ENCODE data around the gene KRTAP5-5.
A peak's percentile ranks its signal among the peaks of the same experiment; 100 is the strongest.
"Not testable (repeated sequence)": the region's sequence is repeated elsewhere in the genome, so short reads cannot be mapped to it uniquely, and the experiment has no call there.

Gene KRTAP5-5

DNA sequence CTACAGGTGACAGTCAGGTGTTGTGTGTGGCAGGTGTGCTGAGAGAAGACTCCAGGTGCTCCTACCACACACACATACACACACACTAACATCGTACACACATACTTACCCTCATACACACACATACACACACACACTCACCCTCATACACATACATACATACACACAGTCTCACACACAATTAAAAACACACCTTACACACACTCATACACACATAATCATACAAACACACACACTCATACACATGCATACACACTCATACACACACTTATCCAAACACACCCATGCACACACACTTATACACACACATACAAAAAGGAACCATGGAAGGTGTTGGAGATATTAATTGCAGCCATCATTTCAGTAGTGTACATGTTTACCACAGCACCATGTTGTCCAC, 25.9 kb upstream of the KRTAP5-5 start:
- DNase-seq (ENCODE audit: extremely low spot score): no peak
- ChIA-PET CTCF (no interaction called here), POLR2A (no interaction called here)
- TF ChIP-seq, protein P1, sequence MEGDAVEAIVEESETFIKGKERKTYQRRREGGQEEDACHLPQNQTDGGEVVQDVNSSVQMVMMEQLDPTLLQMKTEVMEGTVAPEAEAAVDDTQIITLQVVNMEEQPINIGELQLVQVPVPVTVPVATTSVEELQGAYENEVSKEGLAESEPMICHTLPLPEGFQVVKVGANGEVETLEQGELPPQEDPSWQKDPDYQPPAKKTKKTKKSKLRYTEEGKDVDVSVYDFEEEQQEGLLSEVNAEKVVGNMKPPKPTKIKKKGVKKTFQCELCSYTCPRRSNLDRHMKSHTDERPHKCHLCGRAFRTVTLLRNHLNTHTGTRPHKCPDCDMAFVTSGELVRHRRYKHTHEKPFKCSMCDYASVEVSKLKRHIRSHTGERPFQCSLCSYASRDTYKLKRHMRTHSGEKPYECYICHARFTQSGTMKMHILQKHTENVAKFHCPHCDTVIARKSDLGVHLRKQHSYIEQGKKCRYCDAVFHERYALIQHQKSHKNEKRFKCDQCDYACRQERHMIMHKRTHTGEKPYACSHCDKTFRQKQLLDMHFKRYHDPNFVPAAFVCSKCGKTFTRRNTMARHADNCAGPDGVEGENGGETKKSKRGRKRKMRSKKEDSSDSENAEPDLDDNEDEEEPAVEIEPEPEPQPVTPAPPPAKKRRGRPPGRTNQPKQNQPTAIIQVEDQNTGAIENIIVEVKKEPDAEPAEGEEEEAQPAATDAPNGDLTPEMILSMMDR (IDR thresholded peaks at IDR 0.05; ENCODE audit: control extremely low read depth, extremely low read depth, low read depth, missing control alignments): no peak

DNA sequence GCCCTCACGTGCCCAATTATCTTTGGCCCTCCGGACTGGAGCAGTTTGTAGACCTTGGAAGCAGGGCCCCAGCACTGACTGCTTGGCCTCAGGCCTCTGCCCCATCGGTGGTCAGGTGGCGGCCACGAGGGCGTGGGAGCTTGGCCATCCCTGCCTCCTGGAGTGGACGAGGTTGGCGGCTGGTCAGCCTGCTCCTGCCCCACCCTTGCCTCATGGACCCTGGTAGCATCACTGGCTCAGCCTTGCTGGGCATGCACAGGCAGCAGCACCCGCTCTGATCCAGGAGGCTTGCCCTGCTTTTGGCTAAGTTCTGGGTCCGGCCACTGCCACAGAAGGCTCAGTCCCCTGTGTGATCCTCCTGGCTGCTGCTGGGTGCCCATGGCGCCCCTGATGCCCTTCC, 25.4 kb upstream of the KRTAP5-5 start:
- POLR2A ChIA-PET: no interaction called here
- DNase-seq (ENCODE audit: extremely low spot score): no peak
- CTCF ChIA-PET: no interaction called here
- TF ChIP-seq, protein P1 (IDR thresholded peaks at IDR 0.05; ENCODE audit: control extremely low read depth, extremely low read depth, low read depth, missing control alignments): no peak

DNA sequence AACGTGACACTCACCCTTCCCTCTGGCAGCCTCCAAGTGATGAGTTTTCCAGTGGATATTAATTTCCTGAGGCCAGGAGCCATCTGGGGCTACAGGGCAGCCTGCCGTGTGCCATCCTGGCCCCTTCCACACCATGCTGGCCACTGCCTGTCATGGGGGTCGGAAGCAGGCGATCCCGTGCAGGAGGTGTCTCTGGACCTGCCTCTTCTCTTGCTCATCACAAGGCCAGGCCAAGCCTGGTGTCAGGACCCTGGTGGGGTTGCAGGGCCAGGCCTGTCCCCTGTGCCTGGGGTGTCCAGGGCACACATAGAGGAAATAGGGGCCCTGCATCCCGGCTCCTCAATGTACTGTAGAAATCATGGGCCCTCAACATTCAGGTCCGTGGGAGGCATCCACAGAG, 24.9 kb upstream of the KRTAP5-5 start:
- TF ChIP-seq, protein P1 (IDR thresholded peaks at IDR 0.05; ENCODE audit: control extremely low read depth, extremely low read depth, low read depth, missing control alignments): no peak
- DNase-seq (ENCODE audit: extremely low spot score): no peak
- ChIA-PET POLR2A (no interaction called here), CTCF (interaction anchor here (0.8 to 1.7 kb wide), 3 partner anchors 10 to 30 kb away, joined by 3 to 5 read pairs (median 4); no protein-coding TSS in a partner anchor)

DNA sequence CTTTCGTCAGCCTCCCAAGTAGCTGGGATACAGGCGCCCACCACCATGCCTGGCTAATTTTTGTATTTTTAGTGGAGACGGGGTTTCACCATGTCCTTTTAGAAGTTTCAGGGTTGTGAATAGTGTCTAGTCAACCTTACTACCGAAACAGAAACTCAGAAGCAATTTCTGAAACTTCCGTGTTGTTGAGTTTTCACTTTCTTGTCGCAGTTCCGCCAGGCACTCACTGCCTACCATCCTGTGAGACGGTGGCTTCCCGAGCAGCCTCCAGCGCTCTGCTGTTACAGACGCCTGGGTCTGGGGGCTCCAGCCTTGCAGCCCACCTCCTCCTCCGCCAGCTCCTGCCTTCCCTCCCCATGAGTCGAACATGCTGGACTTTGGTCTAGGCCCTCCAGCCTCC, 23.7 kb upstream of the KRTAP5-5 start:
- POLR2A ChIA-PET: not testable (repeated sequence)
- CTCF ChIA-PET: interaction anchor here (1.1 to 1.7 kb wide), 3 partner anchors 9 to 31 kb away, joined by 4 to 5 read pairs (median 5); no protein-coding TSS in a partner anchor
- peak; percentile 82 for DNase-seq (ENCODE audit: extremely low spot score)

DNA sequence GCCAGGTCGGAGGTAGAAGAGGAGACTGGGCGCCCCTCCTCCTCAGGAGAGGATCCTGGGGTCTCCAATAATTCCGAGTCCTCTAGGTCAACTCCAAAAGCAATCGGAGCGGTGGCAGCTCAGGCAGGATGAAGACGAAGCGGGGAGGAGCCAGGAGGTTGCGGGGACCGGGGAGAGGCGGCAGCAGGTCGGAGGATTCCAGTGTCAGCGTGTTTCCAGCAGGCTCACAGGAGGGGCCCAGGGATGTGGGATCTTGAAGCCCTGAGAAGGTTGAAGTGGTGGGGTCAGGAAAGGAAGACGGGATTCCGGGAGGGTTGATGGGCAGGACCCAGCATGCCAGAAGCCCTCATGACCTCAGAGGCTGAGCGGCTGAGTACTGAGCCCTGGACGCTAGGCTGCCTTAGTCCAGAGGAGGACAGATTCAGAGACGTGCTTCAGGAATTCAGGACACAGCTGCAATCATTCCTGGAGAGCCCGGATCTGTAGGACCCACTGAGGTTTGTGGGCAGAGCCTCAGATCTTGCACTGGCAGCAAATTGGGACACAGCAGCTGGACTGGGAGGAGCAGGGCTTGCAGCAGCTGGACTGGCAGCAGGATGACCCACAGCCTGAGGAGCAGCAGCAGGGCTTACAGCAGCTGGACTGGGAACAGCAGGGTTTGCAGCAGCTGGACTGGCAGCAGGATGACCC, 22.3 kb upstream of the KRTAP5-5 start:
- POLR2A ChIA-PET; DNase-seq (ENCODE audit: extremely low spot score); CTCF ChIA-PET: not testable (repeated sequence)

DNA sequence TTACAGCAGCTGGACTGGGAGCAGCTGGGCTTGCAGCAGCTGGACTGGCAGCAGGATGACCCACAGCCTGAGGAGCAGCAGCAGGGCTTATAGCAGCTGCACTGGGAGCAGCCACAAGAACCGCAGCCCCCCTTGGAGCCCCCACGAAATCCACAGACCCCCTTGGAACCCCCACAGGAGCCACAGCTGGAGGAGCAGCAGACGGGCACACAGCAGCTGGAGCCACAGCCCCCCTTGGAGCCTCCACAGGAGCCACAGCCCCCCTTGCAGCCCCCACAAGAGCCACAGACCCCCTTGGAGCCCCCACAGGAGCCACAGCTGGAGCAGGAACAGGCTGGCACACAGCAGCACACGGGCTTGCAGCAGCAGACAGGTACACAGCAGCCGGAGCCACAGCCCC, 21.7 kb upstream of the KRTAP5-5 start:
- POLR2A ChIA-PET; DNase-seq (ENCODE audit: extremely low spot score); CTCF ChIA-PET: not testable (repeated sequence)

DNA sequence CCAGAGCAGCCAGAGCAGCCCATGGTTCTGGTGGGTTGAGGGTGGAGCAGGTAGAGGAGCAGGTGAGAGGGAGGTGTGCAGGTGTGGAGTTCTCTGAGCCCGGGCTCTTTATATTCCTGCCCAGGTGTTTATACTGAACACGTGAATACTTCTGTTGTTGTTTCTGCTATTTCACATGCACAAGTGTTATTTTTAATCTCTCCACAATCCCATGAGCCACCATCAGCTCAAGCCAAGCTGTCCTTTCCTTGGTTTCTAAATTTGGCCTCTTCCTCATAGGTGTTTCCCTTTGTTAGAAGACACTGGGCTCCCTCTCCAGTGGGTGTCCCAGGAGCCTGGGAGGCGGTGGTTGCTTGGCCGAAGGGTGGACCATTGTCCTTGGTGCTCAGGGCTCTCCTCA, 21.2 kb upstream of the KRTAP5-5 start, which contains the start of gene KRTAP5-3:
Gene KRTAP5-3, minus strand, starts transcription at position 101 of the 400 bp plus-strand sequence. Its CDS starts 78 bp downstream, at position 23.
- POLR2A ChIA-PET: no interaction called here
- CTCF ChIA-PET: interaction anchor here (1.1 to 1.3 kb wide), 2 partner anchors 12 to 44 kb away, joined by 3 to 6 read pairs; no protein-coding TSS in a partner anchor
- DNase-seq (ENCODE audit: extremely low spot score): no peak

DNA sequence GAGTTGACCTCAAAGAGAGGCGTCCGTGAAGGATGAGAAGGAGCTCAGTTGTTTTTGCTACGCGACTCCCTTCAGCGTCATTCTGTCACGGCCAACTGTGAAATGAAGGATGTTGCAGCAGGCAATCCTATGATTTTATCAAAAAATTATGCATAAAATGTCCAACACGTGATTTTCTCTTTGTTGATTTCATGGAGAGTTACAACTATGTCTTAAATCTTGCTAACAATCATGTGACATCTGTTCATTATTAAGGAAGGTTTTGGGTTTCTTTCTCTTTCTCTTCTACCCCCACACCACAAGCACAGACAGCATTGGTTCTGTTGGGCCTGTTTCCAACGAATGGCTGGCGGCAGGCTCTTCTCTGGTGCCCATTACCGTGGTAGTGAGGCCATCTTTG, 11.3 kb upstream of the KRTAP5-5 start:
- CTCF ChIA-PET: interaction anchor here (1.9 to 2.2 kb wide), 2 partner anchors 9 to 35 kb away, joined by 5 to 8 read pairs; no protein-coding TSS in a partner anchor
- POLR2A ChIA-PET: no interaction called here
- TF ChIP-seq, protein P1 (IDR thresholded peaks at IDR 0.05; ENCODE audit: control extremely low read depth, extremely low read depth, low read depth, missing control alignments): no peak

More for the DNA sequence above, 21.2 kb upstream of the KRTAP5-5 start, which contains the start of gene KRTAP5-3:
- TF ChIP-seq, protein P1 (IDR thresholded peaks at IDR 0.05; ENCODE audit: control extremely low read depth, extremely low read depth, low read depth, missing control alignments): no peak

More for the DNA sequence above, 11.3 kb upstream of the KRTAP5-5 start:
- DNase-seq (ENCODE audit: extremely low spot score): no peak
